ENCODE data around the gene SCNN1B.
"Not testable (repeated sequence)": the region's sequence is repeated elsewhere in the genome, so short reads cannot be mapped to it uniquely, and the experiment has no call there.

Gene SCNN1B, protein sequence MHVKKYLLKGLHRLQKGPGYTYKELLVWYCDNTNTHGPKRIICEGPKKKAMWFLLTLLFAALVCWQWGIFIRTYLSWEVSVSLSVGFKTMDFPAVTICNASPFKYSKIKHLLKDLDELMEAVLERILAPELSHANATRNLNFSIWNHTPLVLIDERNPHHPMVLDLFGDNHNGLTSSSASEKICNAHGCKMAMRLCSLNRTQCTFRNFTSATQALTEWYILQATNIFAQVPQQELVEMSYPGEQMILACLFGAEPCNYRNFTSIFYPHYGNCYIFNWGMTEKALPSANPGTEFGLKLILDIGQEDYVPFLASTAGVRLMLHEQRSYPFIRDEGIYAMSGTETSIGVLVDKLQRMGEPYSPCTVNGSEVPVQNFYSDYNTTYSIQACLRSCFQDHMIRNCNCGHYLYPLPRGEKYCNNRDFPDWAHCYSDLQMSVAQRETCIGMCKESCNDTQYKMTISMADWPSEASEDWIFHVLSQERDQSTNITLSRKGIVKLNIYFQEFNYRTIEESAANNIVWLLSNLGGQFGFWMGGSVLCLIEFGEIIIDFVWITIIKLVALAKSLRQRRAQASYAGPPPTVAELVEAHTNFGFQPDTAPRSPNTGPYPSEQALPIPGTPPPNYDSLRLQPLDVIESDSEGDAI

DNA sequence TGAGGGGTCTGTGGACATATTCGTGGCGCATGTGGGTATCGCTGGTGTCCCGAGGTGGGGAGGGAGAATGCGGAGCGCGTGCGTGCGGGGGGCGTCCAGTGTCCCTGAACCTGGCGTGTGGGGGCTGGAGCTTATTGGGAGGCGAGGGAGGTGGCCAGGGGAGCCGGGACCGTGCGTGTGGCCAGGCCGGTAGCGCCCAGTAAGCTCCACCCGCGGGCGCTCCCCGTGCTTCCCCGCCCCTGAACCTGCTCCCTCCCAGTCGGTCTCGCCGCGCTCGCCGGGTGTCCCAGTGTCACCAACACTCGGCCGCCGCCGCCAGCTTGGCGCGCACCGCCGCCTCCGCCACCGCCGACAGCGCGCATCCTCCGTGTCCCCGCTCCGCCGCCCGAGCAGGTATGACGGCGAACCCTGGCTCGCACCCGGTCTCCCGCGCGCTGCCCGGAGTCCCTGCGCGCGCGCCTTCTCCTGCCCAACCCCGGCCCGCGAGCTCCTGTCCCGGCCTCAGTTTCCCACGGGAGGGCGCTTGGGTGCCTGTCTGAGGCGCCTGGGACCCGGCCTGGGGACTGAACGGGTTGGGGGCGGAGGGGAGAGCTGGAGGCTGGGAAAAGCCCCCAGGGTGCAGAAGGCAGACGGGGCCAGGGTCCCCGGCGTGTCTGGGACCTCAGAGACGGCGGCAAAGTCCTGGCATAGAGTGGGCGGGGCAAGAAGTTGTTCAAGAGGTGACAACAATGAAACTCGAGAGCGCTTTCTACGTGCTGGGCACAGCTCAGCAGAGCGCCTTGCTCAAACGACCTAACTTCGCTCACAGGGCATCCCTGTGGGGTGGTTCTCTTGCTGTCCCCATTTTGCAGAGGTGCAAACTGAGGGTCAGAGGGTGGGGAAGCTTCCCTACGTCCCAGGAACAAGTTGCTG, at the start of gene SCNN1B:
TSS of gene SCNN1B (plus strand) at position 258 of the 912 bp plus-strand sequence. CDS start 46,298 bp downstream, outside the sequence.
- DNase-seq (ENCODE audit: low spot score) = no peak

DNA sequence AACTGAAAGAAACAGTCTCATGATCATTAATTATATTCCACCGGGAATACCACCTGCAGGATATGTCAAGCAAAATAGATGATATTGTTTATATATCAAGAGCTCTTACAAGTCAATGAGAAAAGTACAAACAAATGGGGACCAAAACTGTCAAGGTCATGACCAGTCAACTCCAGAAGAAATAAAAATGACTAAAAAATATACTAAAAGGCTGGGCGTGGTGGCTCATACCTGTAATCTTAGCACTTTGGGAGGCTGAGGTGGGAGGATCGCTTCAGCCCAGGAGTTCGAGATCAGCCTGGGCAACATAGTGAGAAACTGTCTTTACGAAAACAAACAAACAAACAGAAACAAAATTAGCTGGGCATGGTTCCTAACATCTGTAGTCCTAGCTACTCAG, 49.8 kb upstream of the SCNN1B start:
- DNase-seq (ENCODE audit: low spot score) = no peak

DNA sequence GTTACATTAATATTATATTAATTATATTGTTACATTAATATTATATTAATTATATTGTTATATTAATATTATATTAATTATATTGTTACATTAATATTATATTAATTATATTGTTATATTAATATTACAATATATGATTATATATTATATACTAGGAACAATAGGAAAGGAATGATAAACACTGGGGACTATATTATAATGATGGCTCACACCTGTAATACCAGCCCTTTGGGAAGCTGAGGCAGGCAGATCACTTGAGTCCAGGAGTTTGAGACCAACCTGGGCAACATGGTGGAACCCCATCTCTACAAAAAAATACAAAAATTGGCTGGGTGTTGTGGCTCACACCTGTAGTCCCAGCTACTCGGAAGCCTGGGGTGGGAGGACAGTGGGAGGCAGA, 48.5 kb upstream of the SCNN1B start:
- not testable (repeated sequence) for DNase-seq (ENCODE audit: low spot score)

DNA sequence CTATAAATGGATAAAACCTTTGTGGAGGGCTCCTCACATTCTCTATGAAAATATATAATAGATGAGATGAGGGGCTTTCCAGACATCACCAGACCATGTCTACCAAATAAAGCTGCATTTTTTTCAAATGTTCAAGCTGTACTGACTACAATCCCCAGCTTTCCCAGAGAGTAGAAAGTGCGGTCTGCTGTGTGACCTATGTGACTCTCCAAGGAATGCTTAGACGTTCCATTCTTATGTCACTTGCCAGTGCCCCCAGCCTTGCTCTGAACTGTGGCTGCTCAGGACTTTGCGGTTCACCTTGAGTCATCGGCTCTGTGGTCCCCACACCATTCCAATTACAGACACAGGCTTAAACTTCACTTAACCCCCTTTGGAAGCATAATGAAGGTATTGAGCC, 47.8 kb upstream of the SCNN1B start:
- DNase-seq (ENCODE audit: low spot score) = no peak

DNA sequence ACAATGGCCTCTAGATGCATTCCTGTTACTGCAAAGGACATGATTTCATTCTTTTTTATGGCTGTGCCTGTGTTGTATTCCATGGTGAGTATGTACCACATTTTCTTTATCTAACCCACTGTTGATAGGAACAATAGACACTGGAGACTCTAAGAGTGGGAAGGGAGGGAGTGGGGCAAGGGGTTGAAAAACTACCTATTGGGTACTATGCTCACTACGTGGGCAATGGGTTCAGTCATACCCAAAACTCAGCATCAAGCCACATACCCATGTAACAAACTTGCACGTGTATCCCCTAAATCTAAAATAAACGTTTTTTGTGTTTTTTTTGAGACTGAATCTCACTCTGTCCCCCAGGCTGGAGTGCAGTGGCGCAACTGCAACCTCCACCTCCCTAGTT, 47.1 kb upstream of the SCNN1B start:
- DNase-seq (ENCODE audit: low spot score) = no peak

DNA sequence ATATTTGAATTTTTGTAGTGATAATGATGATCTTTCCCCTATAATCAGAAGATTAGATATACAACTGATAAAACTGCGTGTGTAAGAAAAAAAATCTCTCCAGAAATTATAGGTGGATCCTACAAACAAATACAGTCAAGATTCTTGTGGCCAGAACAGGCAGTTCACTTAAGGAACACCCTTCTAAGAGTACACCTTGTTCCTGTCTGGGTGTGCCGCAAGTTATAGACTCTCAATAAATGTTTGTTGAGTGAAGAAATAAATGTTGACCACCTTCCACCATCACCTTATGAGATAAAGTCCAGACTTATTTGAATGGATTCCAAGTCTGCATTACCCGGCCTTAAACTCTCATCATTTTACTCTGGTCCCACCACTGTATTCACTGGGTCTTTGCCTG, 45.7 kb upstream of the SCNN1B start:
- no peak for DNase-seq (ENCODE audit: low spot score)

DNA sequence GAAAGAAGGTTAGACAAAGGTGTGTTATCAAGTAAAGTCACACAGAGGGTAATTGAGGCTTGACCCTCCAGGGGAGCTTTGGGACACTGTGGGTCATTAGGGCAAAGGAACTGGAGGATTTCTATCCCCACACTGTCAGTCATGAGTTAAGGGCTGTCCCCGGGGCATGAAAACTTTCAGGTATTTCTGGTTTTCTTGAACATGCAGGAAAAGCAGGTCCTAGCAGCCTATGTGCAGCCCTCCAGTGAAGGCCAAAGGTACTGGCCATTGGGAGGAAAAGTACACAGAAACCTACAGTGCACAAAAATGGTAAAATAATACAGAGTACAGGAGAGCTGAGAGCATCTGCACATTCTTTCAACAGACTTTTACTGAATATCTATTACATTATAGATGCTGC, 44.4 kb upstream of the SCNN1B start:
- DNase-seq (ENCODE audit: low spot score) = no peak

DNA sequence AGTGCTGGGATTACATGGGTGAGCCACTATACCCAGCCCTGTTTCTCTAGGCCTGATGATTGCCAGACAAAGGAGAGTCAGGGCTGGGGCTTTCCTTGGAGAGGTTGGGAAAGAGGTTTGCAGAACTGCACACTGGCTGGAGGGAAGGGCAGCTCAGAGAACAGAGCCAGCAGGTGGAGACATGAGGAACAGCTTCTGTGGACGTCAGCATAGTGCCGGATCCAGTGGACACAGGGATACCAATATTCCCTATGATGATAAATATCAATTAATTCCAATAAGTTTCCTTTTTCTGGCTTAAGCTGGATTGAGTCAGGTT, 43.2 kb upstream of the SCNN1B start:
- DNase-seq (ENCODE audit: low spot score) = no peak

DNA sequence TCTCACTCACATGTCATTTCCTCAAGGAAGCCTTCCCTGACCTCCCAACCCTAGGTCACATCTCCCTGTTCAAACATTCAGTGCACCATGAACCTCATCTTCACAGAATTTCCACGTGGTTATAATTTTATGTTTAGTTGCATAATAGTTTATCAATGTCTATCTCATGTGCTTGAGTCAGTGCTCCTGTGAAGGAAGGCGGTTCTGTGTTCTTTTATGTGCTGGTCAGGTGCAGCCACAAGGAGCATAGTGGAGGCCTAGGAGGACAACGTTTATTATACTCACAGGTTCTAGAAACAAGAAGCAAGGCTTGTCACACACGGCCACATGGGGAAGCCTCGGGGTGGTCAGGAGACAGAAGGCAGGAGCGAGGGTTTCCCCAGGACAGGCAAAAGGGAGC, 34.5 kb upstream of the SCNN1B start:
- no peak for DNase-seq (ENCODE audit: low spot score)

DNA sequence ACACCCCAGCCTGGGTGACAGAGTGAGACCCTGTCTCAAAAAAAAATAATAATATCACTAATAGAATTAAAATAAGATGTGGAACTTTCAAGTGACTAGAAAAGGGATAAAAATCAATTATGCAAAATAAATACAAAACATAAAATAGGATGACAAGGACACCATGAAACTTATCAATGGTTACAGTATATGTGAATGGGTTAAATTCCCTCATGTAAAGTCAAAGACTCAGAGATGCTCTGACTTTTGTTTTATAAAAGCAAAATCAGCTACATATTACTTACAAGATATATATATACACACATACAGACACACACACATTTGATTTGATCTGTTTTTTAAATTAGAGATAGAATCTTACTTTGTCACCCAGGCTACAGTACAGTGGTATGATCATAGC, 33.5 kb upstream of the SCNN1B start:
- DNase-seq (ENCODE audit: low spot score) = no peak

DNA sequence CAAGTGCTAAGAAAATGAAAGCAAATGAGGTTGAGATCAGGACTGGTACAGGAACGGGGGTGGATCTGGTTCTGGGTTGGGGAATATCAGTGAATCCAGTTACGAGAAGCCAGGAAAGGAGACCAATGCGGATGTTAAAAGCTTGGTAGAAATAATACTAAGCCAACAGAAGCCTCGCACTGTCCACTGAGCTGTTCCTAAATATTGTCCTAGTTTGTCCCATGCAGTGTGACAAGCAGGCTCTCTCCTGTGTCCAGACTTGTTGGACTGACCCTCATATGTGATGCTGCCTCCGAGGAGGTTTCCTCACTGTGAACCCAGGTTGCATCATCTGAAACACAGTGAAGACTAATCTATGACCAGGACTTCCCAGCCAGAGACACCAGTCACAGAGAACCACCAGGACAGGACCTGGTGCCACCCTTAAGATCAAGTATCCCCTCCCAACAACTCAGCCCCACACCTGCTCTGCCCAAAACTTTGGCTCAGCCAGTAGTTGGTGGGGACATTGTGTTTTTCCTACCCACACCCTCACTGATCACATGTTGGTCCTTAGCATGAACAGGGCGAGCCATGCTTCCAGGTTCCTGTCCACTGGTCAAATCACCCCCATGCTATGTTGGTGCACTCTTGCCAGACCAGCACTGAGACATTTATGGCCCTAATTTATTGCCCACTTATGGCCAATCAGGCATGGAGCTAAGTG, 32.7 kb upstream of the SCNN1B start:
- DNase-seq (ENCODE audit: low spot score) = no peak

DNA sequence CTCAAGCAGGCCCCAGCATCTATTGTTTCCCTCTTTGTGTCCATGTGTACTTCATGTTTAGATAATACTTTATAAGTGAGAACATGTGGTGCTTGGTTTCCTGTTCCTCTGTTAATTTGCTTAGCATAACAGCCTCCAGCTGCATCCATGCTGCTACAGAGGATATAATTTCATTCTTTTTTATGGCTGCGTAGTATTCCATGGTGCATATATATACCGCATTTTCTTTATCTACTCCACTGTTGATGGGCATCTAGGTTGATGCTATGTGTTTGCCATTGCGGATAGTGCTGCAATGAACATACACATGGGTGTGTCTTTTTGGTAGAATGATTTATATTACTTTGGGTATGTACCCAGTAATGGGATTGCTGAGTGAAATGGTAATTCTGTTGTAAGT, 31.4 kb upstream of the SCNN1B start:
- DNase-seq (ENCODE audit: low spot score) = no peak

DNA sequence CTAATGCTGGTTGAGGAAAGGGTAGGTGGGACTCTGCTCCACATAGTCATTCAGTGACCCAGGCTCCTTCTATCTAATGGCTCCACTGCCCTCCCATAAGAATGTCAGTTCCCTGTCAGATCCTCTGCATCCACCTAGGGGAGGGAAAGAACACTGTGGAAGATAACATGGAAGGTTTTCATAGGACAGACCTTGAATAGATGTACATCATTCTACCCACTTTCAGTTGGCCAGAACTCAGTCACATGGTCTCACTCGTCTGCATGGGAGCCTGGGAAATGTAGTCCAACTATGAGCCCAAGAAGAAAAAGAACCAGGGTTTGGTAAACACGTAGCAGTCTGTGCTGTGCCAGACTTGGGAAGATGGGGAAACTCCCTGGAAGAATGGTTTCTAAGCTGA, 27.1 kb upstream of the SCNN1B start:
- DNase-seq (ENCODE audit: low spot score) = no peak

DNA sequence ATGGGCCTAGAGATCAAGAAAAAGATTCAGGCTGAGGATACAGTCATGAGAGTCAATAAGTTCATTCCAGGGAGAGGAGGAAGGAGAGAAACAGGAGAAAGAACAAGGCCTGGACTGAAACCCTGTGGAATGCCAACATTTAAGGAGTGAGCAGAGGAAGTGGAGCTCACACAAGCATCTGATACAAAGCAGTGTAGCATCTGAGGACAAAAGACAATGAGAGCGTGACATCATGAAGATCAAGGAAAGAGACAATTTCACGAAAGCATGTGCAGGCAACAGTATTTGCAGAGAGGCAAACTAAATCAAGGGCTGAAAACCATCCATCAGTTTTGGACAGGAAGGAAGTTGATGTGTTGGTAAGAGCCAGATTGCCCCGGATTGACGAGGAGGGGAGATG, 25.3 kb upstream of the SCNN1B start:
- no peak for DNase-seq (ENCODE audit: low spot score)

DNA sequence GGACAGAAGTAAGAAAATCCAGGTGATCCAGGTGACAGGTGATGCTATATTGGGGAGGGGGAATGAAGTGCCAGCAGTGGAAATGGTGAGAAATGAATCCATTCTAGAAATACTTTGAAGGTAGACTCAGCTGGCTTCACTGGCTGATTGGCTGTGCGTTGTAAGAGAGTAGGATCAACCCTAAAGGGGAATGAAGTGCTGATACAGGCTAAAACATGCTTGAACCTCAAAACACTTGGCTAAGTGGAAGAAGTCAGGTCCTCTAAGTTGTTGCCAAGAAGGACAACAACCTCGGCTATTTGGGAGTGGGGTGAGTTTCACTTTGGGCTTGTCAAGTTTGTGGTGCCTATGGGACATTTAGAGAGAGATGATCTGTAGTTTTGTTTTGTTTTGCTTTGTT, 24.1 kb upstream of the SCNN1B start:
- no peak for DNase-seq (ENCODE audit: low spot score)

DNA sequence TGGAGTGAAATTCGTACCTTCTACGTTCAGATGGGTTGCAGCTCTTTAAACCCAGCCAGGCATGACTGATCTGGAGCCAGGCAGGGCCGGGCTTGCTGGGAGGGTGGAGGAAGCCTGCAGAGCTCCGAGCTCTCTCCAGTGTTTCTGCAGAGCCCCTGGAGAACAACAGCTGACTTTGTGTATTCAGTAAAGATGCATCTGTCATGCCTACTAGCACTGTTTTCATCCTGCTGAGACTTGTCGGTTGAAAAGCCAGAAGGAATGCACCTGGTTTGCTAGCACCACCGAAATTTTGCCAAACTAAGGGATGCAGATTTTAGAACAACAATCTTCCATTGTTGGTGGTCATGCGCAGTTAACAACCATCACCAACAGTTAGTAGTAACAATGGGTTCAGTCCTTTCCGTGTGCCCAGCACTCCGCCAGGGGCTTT, 22.4 kb upstream of the SCNN1B start:
- DNase-seq (ENCODE audit: low spot score) = peak; percentile 29

DNA sequence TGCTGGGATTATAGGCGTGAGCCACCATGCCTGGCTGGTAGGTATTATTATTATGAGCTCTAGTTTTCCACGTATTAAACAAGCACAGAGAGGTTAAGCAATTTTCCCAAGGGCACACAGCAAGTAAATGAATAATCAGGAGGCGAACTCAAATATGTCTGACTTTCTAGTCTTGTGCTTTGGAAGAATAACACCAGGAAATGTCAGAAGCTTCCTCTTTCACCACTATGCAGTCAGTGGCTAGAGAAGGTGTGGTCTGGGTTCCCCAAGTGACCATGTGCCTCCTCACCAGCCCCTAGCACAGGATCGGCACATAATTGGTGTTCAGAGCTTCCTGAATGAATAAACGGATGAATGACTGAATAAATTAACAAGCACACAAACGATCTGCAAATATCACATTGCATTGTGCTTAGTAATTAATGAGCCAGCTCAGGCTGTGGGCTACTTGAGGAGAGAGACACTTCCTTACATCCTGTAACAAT, 21.6 kb upstream of the SCNN1B start:
- no peak for DNase-seq (ENCODE audit: low spot score)

DNA sequence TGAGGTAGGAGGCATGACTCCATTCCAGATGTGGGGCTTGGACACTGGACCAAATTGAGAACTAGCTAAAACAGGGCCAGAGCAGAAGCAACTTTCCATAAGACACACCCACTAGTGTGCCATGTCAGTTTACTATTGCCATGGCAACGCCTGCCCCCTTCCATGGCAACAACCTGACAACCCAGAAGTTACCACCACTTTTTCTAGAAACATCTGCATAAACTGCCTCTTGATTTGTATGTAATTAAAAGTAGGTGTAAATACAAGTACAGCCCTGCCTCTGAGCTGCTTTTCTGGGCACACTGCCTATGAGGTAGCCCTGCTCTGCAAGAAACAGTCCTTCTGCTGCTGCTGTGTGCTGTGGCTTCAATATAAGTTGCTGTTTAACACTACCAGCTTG, 19.5 kb upstream of the SCNN1B start:
- DNase-seq (ENCODE audit: low spot score) = no peak

DNA sequence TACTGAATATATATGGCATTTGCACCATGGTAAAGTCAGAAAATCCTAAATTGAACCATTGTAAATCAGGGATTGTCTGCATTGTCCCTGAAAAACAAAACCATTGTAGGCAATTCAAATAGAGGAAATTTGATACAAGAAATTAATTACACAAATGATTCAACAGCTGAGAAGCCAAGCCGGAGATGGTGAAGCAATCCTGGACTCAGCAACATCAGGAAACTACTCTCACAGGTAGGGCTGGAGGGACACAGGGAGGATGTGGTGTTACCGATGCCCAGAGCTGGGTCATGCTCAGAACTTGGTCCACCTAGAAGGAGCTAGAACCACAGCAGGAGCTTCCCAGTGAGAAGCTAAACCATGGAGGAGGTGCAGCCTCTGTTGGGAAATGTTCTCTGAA, 18.5 kb upstream of the SCNN1B start:
- no peak for DNase-seq (ENCODE audit: low spot score)

DNA sequence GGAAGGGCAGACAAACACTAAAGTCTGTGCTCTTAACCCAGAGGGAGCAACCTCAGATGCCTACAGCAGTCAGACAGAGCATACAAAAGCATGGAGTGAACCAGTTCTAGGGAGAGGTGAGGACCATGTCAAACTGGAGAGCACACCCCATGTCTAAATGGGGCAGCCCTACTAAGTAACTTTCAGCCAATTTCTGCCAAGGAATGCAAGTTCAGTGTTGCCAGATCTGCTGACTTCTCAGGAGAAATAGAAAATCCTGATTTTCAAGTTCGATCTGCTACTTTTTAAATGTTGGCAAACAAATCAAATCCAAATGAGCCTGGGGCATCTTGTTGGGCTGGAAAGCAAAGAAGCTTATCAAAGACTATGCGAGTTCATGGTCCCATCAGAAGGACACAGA, 17.5 kb upstream of the SCNN1B start:
- no peak for DNase-seq (ENCODE audit: low spot score)

DNA sequence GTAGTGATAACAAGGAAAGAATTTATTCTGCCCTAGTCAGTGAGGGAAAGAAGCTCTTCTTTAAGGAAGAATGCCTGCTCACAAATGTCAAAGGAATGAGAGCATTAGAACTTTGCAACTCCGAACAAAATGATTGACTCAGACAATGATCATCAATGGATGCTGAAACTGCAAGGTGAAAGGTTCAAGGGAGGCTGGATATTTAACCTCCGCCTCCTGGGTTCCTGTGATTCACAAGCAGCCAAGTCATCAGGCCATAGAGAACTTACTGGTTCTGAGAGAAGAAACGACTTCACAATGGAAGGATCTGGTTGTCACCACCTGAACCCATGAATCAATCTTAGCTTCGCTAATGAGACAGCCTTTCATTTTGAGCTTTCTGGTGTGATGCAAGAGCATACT, 16.0 kb upstream of the SCNN1B start:
- no peak for DNase-seq (ENCODE audit: low spot score)

DNA sequence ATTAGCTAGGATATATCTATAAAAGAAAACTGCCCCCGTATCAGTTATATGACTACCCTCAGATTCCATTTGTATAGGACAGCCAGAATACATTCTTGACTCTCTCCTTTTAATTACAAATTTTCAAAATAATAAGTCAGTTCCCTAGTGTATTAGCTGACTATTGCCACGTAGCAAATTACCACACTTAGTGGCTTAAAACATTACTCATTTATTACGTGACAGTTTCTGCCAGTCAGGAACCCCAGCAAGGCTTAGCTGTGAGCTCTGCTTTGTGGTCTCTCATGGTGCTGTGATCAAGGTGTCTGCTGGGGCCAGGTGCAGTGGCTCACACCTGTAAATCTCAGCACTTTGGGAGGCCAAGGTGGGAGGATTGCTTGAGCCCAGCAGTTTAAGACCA, 13.9 kb upstream of the SCNN1B start:
- DNase-seq (ENCODE audit: low spot score) = no peak
